CD14-positive monocyte (primary cell): ENCODE measurements around the gene PRKCQ. TPM values are rescaled to one million over a fixed set of nuclear protein-coding genes. Genes with fewer than 3 reads are reported as not detected.

Experiments used
- DNase-seq, 3 donors: peaks; one replicate each; pipeline ENCODE4 v3.0.0-alpha.2; 2011 to 2022
- H2AFZ ChIP-seq: 2 replicates; pipeline ENCODE4 v1.6.0; 2012; ENCODE audit warnings: mild to moderate bottlenecking, low read depth, low read length, inconsistent platforms; ENCODE audit not compliant: insufficient read depth, poor library complexity, severe bottlenecking
- H3K27ac ChIP-seq, 2 donors: 1 replicate in 1 of 2; 2 replicates in 1 of 2; pipeline ENCODE4 v1.5.1; 2012 to 2013; ENCODE audit warnings: low read length in 2 of 2, control low read depth in 1 of 2, inconsistent platforms in 1 of 2, low read depth in 1 of 2, mild to moderate bottlenecking in 1 of 2
- H3K27me3 ChIP-seq, 2 donors: one replicate each; pipeline versions ENCODE4 v1.6.0 to v1.6.1; 2011 to 2013; ENCODE audit warnings: low read length in 2 of 2; ENCODE audit not compliant: control insufficient read depth in 2 of 2, insufficient read depth in 2 of 2
- H3K36me3 ChIP-seq, 2 donors: replicated peaks in 1 of 2; 1 replicate in 1 of 2; 2 replicates in 1 of 2; pipeline versions ENCODE4 v1.5.1 to v1.6.1; 2012 to 2013; ENCODE audit warnings: low read length in 2 of 2, control low read depth in 1 of 2, inconsistent platforms in 1 of 2, mild to moderate bottlenecking in 1 of 2; ENCODE audit not compliant: insufficient read depth in 2 of 2, control insufficient read depth in 1 of 2
- H3K4me1 ChIP-seq, 2 donors: 1 replicate in 1 of 2; 2 replicates in 1 of 2; pipeline versions ENCODE4 v1.5.1 to v1.6.1; 2012 to 2013; ENCODE audit warnings: low read length in 2 of 2, control low read depth in 1 of 2, inconsistent platforms in 1 of 2, mild to moderate bottlenecking in 1 of 2, moderate library complexity in 1 of 2; ENCODE audit not compliant: insufficient read depth in 2 of 2, control insufficient read depth in 1 of 2
- H3K4me2 ChIP-seq: replicated peaks from 2 replicates; pipeline ENCODE3; 2012; ENCODE audit warnings: low read length, moderate library complexity, mild to moderate bottlenecking; ENCODE audit not compliant: poor library complexity, severe bottlenecking; ENCODE audit errors: extremely low read depth
- H3K4me3 ChIP-seq, 3 experiments: fragments of 200-600 bp in 1 of 3; sonication (generic) in 1 of 3; replicated peaks in 1 of 3; 1 replicate in 2 of 3; 2 replicates in 1 of 3; pipeline ENCODE4 v1.5.1; 2011 to 2013; ENCODE audit warnings: low read length in 3 of 3, mild to moderate bottlenecking in 3 of 3, control low read depth in 2 of 3, low read depth in 2 of 3, inconsistent platforms in 1 of 3, moderate library complexity in 1 of 3
- H3K79me2 ChIP-seq: 2 replicates; pipeline ENCODE4 v1.6.0; 2012; ENCODE audit warnings: mild to moderate bottlenecking, control low read depth, inconsistent platforms, low read length, moderate library complexity; ENCODE audit not compliant: insufficient read depth
- H3K9ac ChIP-seq: 2 replicates; pipeline ENCODE4 v1.6.0; 2017; ENCODE audit warnings: low read length, mild to moderate bottlenecking; ENCODE audit not compliant: insufficient read depth, poor library complexity, severe bottlenecking
- H3K9me3 ChIP-seq, 2 donors: replicated peaks in 1 of 2; 1 replicate in 1 of 2; 2 replicates in 1 of 2; pipeline versions ENCODE4 v1.5.1 to v1.6.1; 2012 to 2013; ENCODE audit warnings: low read length in 2 of 2, control low read depth in 1 of 2; ENCODE audit not compliant: control insufficient read depth in 1 of 2, insufficient read depth in 1 of 2
- H4K20me1 ChIP-seq: 2 replicates; pipeline ENCODE4 v1.6.0; 2012; ENCODE audit warnings: mild to moderate bottlenecking, low read length, control low read depth, moderate library complexity; ENCODE audit not compliant: insufficient read depth
- H3K27ac Mint-ChIP-seq, 7 donors: one replicate each; pipeline ENCODE4 v1.8.0; 2020; ENCODE audit warnings: mild to moderate bottlenecking in 7 of 7, mixed read lengths in 7 of 7, moderate library complexity in 6 of 7, inconsistent platforms in 2 of 7
- H3K27me3 Mint-ChIP-seq, 3 donors: one replicate each; pipeline ENCODE4 v1.8.0; 2021 to 2022; ENCODE audit warnings: low read depth in 3 of 3, mild to moderate bottlenecking in 3 of 3, mixed read lengths in 3 of 3, moderate library complexity in 3 of 3, inconsistent platforms in 1 of 3
- H3K36me3 Mint-ChIP-seq, 2 donors: one replicate each; pipeline ENCODE4 v1.8.0; 2020; ENCODE audit warnings: mixed read lengths in 2 of 2, inconsistent platforms in 1 of 2, mild to moderate bottlenecking in 1 of 2
- H3K4me1 Mint-ChIP-seq: one replicate; pipeline ENCODE4 v1.8.0; 2020; ENCODE audit warnings: mild to moderate bottlenecking, mixed read lengths
- H3K4me3 Mint-ChIP-seq, 2 donors: one replicate each; pipeline ENCODE4 v1.8.0; 2020; ENCODE audit warnings: mild to moderate bottlenecking in 2 of 2, mixed read lengths in 2 of 2, moderate library complexity in 1 of 2
- H3K9me3 Mint-ChIP-seq, 7 donors: one replicate each; pipeline ENCODE4 v1.8.0; 2020 to 2022; ENCODE audit warnings: mixed read lengths in 7 of 7, mild to moderate bottlenecking in 6 of 7, moderate library complexity in 6 of 7, inconsistent platforms in 2 of 7
- WGBS: methylation state at CpG from one replicate; pipeline ENCODE4 v1.1.5; 2013; ENCODE audit warnings: missing lambda C conversion rate; ENCODE audit not compliant: insufficient coverage; 5-methylcytosine and 5-hydroxymethylcytosine counted together
- intact Hi-C, 2 donors: fragments of 100-400 bp; cut with micrococcal nuclease; formaldehyde crosslinking; loops; one replicate each; pipeline versions ENCODE4 v1.15.0 to v1.15.1; 2023
- polyA plus RNA-seq, 3 donors: library from polyadenylated mRNA; depleted of rRNA in 1 of 3; unstranded in 2 of 3; stranded (reverse) in 1 of 3; fragments of 300-500 nt in 2 of 3; fragments of >200 nt in 1 of 3; fragmentation: Illumina TruSeq in 2 of 3; gene quantifications; 1 replicate in 2 of 3; 2 replicates in 1 of 3; pipeline ENCODE4 v1.2.3, GENCODE V29; 2012 to 2021
- TF ChIP-seq, protein P1 (sequence below): fragments of 200-600 bp; IDR thresholded peaks from one replicate; pipeline ENCODE4 v1.8.0; 2022; ENCODE audit warnings: antibody characterized with exemption, mild to moderate bottlenecking

PRKCQ gene
- polyA plus RNA-seq, 3 donors = 0.01 to 0.29 (median 0.09) TPM

- WGBS = 100% methylated on average over 2 of the region's 5 CpGs
- no peaks in the 10 kb centered on the region for H3K79me2 ChIP-seq
- Mint-ChIP-seq H3K27me3 (peaks cover 0 to 2% (median 0%) of the 10 kb centered on the region in 3 donors), H3K4me3 (no peak overlapping the region), H3K4me1 (peaks cover 4% of the 10 kb centered on the region), H3K27ac (no peak overlapping the region), H3K9me3 (no peaks in the 10 kb centered on the region), H3K36me3 (no peaks in the 10 kb centered on the region)
- TF ChIP-seq, protein P1, sequence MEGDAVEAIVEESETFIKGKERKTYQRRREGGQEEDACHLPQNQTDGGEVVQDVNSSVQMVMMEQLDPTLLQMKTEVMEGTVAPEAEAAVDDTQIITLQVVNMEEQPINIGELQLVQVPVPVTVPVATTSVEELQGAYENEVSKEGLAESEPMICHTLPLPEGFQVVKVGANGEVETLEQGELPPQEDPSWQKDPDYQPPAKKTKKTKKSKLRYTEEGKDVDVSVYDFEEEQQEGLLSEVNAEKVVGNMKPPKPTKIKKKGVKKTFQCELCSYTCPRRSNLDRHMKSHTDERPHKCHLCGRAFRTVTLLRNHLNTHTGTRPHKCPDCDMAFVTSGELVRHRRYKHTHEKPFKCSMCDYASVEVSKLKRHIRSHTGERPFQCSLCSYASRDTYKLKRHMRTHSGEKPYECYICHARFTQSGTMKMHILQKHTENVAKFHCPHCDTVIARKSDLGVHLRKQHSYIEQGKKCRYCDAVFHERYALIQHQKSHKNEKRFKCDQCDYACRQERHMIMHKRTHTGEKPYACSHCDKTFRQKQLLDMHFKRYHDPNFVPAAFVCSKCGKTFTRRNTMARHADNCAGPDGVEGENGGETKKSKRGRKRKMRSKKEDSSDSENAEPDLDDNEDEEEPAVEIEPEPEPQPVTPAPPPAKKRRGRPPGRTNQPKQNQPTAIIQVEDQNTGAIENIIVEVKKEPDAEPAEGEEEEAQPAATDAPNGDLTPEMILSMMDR = no peak
- H3K4me3 ChIP-seq = no peak overlapping the region
- H3K9ac ChIP-seq = no peak overlapping the region
- H3K27ac ChIP-seq = no peak overlapping the region
- no peak for DNase-seq
- no peaks in the 10 kb centered on the region for H3K27me3 ChIP-seq
- intact Hi-C loops = no loop called here
- H4K20me1 ChIP-seq = no peaks in the 10 kb centered on the region
- H3K36me3 ChIP-seq = no peaks in the 10 kb centered on the region
- H3K4me2 ChIP-seq = no peak overlapping the region
- H3K4me1 ChIP-seq = peaks cover 2 to 3% of the 10 kb centered on the region in 2 donors
- H3K9me3 ChIP-seq = no peaks in the 10 kb centered on the region
- no peak overlapping the region for H2AFZ ChIP-seq
Measured at GRCh38 chr10:6532321-6532720, 47.8 kb downstream of the PRKCQ start.

- Histone ChIP-seq H3K79me2 (no peaks in the 10 kb centered on the region), H3K27ac (no peak overlapping the region), H3K4me1 (no peaks in the 10 kb centered on the region), H3K4me3 (no peak overlapping the region), H2AFZ (no peak overlapping the region), H3K9ac (no peak overlapping the region), H4K20me1 (no peaks in the 10 kb centered on the region), H3K4me2 (no peak overlapping the region), H3K27me3 (no peaks in the 10 kb centered on the region), H3K36me3 (no peaks in the 10 kb centered on the region), H3K9me3 (no peaks in the 10 kb centered on the region)
- peaks cover 0 to 2% (median 0%) of the 10 kb centered on the region in 3 donors for H3K27me3 Mint-ChIP-seq
- DNase-seq = no peak
- H3K36me3 Mint-ChIP-seq = no peaks in the 10 kb centered on the region
- intact Hi-C loops = no loop called here
- no peaks in the 10 kb centered on the region for H3K9me3 Mint-ChIP-seq
- no peak overlapping the region for H3K4me3 Mint-ChIP-seq
- H3K27ac Mint-ChIP-seq = no peak overlapping the region
- TF ChIP-seq, protein P1 = no peak
- H3K4me1 Mint-ChIP-seq = no peaks in the 10 kb centered on the region
- 97% methylated on average over 3 of the region's 4 CpGs for WGBS
Measured at GRCh38 chr10:6530966-6531365, 49.1 kb downstream of the PRKCQ start.
